TTC549 (cell line): ENCODE results near the gene CCDC183.
"Not testable (repeated sequence)": the region's sequence is repeated elsewhere in the genome, so short reads cannot be mapped to it uniquely, and the experiment has no call there.

Experiments
- FAIRE-seq: peaks from 2 replicates; lab custom pipeline; 2012; peaks lifted over from hg19 to GRCh38; lab: Jason Lieb, UNC

The CCDC183 gene

DNA sequence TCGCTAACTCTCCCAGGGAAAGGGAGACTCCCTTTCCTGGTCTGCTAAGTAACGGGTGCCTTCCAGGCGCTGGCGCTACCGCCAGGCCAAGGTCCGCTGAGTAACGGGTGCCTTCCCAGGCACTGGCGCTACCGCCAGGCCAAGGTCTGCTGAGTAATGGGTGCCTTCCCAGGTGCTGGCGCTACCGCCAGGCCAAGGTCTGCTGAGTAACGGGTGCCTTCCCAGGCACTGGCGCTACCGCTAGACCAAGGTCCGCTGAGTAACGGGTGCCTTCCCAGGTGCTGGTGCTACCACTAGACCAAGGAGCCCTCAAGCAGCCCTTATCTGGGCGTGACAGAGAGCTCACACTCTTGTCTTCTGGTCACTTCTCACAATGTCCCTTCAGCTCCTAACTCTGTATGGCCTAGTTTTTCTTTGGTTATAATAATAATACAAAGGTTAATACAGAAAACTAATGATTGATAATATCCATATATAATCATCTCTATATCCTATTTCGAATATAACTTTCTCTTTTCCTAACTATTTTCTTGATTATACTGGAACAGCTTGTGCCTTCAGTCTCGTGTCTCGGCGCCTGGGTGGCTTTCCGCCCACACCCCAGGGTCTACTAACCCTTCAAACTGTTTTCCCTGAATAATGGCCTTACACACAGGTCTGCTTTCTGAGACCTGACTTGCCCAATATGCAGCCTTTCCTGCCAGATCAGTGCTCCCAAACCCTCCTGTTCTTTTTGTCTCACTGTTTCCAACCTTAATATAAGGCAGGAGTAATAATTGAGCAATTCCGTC is 10.4 kb upstream of the CCDC183 start:
- not testable (repeated sequence) for FAIRE-seq

- no peak for FAIRE-seq
These were observed 9.7 kb upstream of the CCDC183 start for GRCh38 chr9:136786451-136786850.

GRCh38 chr9:136786983-136787382 is 9.2 kb upstream of the CCDC183 start:
- FAIRE-seq, result not testable (repeated sequence)

GRCh38 chr9:136787690-136788400 is 8.3 kb upstream of the CCDC183 start:
- no peak for FAIRE-seq

GRCh38 chr9:136788644-136789522 is 7.3 kb upstream of the CCDC183 start:
- not testable (repeated sequence) for FAIRE-seq

- FAIRE-seq, result no peak
These were observed 6.6 kb upstream of the CCDC183 start for GRCh38 chr9:136789523-136789937.

DNA sequence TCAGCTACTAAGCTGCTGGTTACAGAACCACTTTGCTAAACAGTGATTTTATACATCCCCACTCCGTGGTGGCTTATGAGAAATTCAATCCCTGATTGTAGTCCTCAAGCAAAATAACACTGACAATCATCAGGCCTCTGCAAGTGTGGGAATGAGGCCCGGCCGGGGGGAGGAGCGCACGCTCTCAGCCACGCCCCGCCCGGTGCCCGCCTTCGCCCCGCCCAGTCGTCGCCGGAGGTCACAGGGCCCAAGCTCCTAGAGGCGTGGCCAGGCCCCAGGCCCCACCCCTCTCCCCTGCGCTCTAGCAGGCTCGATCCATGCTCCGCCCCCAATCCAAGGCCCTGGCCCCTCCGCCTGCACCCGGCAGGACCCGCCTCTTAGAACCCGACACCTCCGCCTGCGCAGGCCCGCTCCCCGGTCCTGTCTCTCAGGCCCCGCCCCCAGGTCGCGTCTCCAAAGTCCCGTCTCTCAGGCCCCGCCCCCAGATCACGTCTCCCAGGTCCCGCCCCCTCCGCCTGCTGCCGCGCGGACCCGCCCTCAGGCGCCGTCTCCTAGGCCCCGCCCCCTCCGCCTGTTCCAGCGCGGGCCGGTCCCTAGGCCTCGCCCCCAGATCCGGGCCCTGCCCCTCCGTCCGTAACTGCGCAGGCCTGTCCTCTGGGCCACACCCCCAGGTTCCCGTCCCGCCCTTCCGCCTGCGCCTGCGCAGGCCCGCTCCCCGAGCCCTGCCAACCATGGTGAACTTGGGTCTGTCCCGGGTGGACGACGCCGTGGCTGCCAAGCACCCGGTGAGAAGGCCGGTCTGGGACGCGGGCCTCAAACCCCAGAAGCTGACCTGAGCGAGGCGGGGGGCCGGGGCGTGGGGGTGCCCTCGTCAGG is 5.3 kb upstream of the CCDC183 start, which contains the start of gene TMEM141:
Gene TMEM141, plus strand, starts transcription at position 705 of the 876 bp plus-strand sequence. Its CDS starts 27 bp downstream, at position 732.
- peak; percentile 19 for FAIRE-seq

GRCh38 chr9:136791516-136792276 is 4.4 kb upstream of the CCDC183 start:
- FAIRE-seq, result no peak

GRCh38 chr9:136792321-136793085 is 3.6 kb upstream of the CCDC183 start:
- FAIRE-seq, result no peak

DNA sequence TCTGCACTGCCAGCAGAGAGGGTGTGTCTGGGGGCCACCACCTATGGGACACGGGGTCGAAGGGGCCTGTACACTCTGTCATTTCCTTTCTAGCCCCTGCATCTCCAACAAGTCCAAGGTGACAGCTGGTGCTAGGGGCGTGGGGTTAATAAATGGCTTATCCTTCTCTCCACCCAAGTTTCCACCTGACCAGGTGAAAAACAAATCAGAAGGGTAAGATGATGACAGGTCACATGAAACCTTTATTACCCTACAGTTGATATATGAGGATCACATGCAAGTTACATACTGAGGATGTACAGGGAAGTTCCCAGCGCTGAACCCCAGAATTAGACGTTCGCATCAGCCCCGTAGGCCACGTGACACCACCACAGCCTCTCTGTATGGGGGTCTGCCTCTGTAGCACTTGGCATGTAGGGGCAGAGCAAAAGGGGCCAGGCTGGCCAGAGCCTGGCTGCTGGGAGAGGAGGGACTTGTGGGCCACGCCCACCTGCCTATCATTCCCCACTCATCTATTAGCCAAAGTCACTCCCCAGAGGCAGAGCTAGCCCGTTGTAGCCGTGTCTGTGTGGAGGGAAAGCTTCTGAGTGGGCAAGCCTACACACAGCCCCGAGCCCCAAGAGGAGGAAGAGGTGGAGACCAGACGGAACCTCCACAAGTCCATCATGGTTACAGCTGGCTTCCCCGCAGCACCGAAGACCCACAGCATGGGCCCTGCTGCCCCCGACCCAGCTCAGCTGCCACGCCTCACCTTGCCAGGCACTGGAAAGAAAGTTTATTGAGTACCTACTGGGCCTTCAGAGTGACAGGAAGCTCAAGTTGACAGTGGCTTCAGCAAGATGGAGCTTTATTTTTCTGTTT is 2.8 kb upstream of the CCDC183 start:
- no peak for FAIRE-seq

DNA sequence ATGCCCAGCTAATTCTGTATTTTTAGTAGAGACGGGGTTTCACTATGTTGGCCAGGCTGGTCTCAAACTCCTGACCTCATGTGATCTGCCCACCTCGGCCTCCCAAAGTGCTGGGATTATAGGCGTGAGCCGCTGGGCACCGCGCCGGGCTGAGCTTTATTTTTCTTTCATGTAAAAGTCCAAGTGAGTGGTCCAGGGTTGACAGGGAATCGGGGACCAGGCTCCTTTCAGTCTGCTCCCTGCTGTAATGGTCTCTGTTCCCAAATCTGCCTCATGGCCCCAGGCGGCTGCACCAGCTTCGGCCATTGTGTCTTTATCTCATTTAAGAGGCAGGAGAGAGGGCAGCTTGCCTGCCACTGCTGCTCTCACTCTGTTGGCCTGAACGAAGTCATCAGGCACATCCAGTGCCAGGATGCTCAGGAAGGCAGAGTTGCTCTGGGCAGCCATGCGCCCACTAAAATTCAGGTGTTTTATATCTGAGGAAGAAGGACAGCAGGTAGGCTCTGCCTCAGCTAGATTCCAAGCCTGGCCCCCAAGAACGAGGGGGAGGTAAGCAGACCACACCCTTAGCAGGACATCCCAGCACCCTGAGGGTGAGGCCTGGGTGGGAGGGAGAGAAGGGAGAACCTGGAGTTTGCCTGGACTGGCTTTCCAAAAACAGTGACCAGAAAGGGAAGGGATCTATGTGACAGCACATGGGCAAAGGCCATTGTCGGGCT is 1.7 kb upstream of the CCDC183 start:
- FAIRE-seq, result no peak

DNA sequence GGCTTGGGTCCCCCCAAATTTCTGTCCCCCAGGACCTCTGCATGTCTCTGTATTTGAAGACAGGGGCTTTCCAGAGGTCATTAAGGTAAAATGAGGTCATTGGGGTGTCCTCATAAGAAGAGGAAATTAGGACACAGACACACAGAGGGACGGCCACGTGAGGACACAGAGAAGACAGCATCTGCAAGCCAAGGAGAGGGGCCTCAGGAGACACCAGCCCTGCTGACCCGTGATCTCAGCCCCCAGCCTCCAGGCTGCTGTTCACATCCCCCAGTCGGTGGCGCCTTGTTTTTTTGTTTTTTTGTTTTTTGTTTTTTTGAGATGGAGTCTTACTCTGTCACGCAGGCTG is 1.2 kb upstream of the CCDC183 start:
- no peak for FAIRE-seq

- not testable (repeated sequence) for FAIRE-seq
These were observed 723 bp downstream of the CCDC183 start for GRCh38 chr9:136796775-136797347.

GRCh38 chr9:136798708-136799078 is 2.6 kb downstream of the CCDC183 start:
- FAIRE-seq, result no peak

DNA sequence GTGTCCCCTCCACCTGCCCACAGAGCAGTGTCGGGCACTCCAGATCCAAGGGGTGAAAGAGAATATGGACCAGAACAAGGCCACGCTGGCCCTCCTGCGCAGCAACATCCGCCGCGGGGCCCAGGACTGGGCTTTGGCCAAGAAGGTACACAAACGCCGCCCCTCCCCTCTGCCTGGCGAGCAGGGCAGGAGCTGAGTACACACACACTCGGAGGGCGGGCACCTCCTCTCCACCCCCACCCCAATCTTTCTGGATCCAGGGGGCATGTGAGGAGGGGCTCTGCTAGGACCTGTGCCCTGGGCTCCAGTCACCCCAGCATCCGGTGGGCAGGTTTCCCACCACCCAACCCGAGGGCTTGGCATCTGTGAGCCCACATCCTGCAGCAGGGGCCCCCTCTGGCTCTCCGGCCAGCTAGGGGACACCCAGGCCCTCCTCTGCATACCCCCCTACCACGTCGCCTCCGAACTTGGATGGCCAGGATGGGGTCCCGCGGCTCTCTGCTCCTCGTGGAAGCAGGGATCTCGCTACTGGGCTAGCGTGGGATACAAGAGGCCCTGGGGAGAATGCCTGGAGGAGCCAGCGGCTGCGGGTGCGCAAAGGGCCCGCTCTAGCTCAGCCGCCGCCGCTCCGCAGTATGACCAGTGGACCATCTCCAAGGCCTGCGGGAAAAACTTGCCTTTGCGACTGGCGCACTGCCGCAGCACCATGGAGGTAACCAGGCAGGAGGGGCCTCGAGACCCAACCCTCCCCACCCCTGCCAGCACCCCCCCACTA is 3.1 kb downstream of the CCDC183 start:
- no peak for FAIRE-seq

- FAIRE-seq, result no peak
These were observed 3.9 kb downstream of the CCDC183 start for GRCh38 chr9:136799854-136800657.
